Astrocyte (in vitro differentiated cells and primary cell): ENCODE measurements around the gene IQGAP2. TPM values are rescaled to one million over a fixed set of nuclear protein-coding genes. Genes with fewer than 3 reads are reported as not detected.
"Not testable (repeated sequence)": the region's sequence is repeated elsewhere in the genome, so short reads cannot be mapped to it uniquely, and the experiment has no call there.

Experiments used
- DNase-seq: peaks from one replicate; pipeline ENCODE4 v3.0.0-alpha.2; 2010; ENCODE audit warnings: low read depth
- FAIRE-seq: peaks from 2 replicates; lab custom pipeline; 2011; peaks lifted over from hg19 to GRCh38; lab: Jason Lieb, UNC
- H2AFZ ChIP-seq: 2 replicates; pipeline ENCODE4 v1.6.0; 2012; ENCODE audit warnings: low read depth, low read length, inconsistent platforms
- H3K27ac ChIP-seq: 2 replicates; pipeline ENCODE4 v1.5.1; 2011; ENCODE audit warnings: low read depth, low read length, inconsistent platforms
- H3K27me3 ChIP-seq: 2 replicates; pipeline ENCODE4 v1.6.0; 2011; ENCODE audit warnings: low read length, inconsistent platforms; ENCODE audit not compliant: insufficient read depth
- H3K36me3 ChIP-seq: 2 replicates; pipeline ENCODE4 v1.5.1; 2011; ENCODE audit warnings: low read length, inconsistent platforms; ENCODE audit not compliant: insufficient read depth
- H3K4me1 ChIP-seq: 2 replicates; pipeline ENCODE4 v1.5.1; 2011; ENCODE audit warnings: low read length, inconsistent platforms; ENCODE audit not compliant: insufficient read depth
- H3K4me2 ChIP-seq: 2 replicates; pipeline ENCODE4 v1.6.0; 2012; ENCODE audit warnings: low read length, inconsistent platforms
- H3K4me3 ChIP-seq: 2 replicates; pipeline ENCODE4 v1.5.1; 2011; ENCODE audit warnings: low read depth, mild to moderate bottlenecking, low read length, inconsistent platforms; ENCODE audit not compliant: insufficient read depth
- H3K79me2 ChIP-seq: 2 replicates; pipeline ENCODE4 v1.6.0; 2012; ENCODE audit warnings: mild to moderate bottlenecking, low read length, inconsistent platforms; ENCODE audit not compliant: insufficient read depth
- H3K9ac ChIP-seq: 2 replicates; pipeline ENCODE4 v1.6.0; 2012; ENCODE audit warnings: mild to moderate bottlenecking, low read length, inconsistent platforms
- H3K9me3 ChIP-seq: 2 replicates; pipeline ENCODE4 v1.5.1; 2012; ENCODE audit warnings: low read depth, mild to moderate bottlenecking, low read length, inconsistent platforms; ENCODE audit not compliant: insufficient read depth
- H4K20me1 ChIP-seq: 2 replicates; pipeline ENCODE4 v1.6.0; 2012; ENCODE audit warnings: low read length, inconsistent platforms; ENCODE audit not compliant: insufficient read depth
- H3K27ac Mint-ChIP-seq: one replicate; pipeline ENCODE4 v1.8.0; 2021; ENCODE audit warnings: mild to moderate bottlenecking, mixed read lengths; ENCODE audit not compliant: unreplicated experiment
- H3K27me3 Mint-ChIP-seq: one replicate; pipeline ENCODE4 v1.8.0; 2021; ENCODE audit warnings: low read depth, mixed read lengths; ENCODE audit not compliant: unreplicated experiment
- H3K36me3 Mint-ChIP-seq: one replicate; pipeline ENCODE4 v1.8.0; 2021; ENCODE audit warnings: low read depth, mixed read lengths; ENCODE audit not compliant: unreplicated experiment
- H3K4me1 Mint-ChIP-seq: one replicate; pipeline ENCODE4 v1.8.0; 2021; ENCODE audit warnings: low read depth, mixed read lengths; ENCODE audit not compliant: unreplicated experiment
- H3K4me3 Mint-ChIP-seq: one replicate; pipeline ENCODE4 v1.8.0; 2021; ENCODE audit warnings: mild to moderate bottlenecking, moderate library complexity, mixed read lengths; ENCODE audit not compliant: unreplicated experiment
- H3K9me3 Mint-ChIP-seq: one replicate; pipeline ENCODE4 v1.8.0; 2021; ENCODE audit warnings: mild to moderate bottlenecking, mixed read lengths; ENCODE audit not compliant: unreplicated experiment
- CTCF ChIP-seq: IDR thresholded peaks from 2 replicates; pipeline ENCODE4 v1.5.1; 2011; ENCODE audit warnings: low read depth, mild to moderate bottlenecking, inconsistent platforms, low read length, moderate library complexity; ENCODE audit not compliant: insufficient read depth
- EZH2 ChIP-seq: IDR thresholded peaks from 2 replicates; pipeline ENCODE4 v1.6.1; 2012; ENCODE audit warnings: mild to moderate bottlenecking, low read length, inconsistent platforms; ENCODE audit not compliant: insufficient read depth
- total RNA-seq: library from RNA; stranded (reverse); gene quantifications from 2 replicates; pipeline ENCODE4 v1.2.1, GENCODE V29; 2021

The IQGAP2 gene
- total RNA-seq, 1 donor from 2014 or later = 2.9 TPM

DNA sequence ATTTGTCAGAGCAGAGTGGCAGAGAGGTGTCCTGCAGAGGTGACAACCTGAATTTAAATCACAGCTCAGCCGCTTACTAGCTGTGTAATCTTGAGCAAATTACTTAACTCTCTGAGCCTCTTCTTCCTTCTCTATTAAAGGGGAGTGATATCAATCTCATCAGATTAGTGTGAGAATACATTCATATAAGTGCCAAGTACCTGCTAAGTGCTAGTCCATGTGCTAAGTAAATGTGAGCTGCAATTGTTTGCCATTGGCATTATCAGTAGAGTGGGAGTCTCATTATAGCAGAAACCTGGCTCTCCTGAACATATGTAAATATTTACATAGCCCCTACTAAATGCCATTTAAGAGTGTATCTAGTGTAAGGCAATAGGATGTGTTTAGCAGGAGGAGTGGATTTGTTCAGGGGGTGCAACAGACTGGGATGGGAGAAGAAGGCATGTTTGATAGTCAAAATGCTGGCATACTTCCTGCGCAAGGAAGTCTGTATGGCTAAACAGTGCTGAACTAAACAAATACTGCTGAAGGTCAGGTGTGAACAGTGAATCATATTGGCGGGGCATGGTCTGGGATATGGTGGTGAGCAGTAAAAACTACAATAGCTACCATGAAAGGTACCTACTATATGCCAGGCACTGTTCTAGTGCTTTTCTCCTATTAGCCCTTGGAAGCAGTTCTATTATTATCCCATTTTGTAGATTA, 145.6 kb downstream of the IQGAP2 start:
- peaks cover 4% of the 10 kb centered on the region for H3K27me3 ChIP-seq
- no peak overlapping the region for H3K4me3 ChIP-seq
- FAIRE-seq = no peak

GRCh38 chr5:76550881-76551280, 147.8 kb downstream of the IQGAP2 start:
- not testable (repeated sequence) for H3K4me3 Mint-ChIP-seq, H3K9me3 ChIP-seq, H3K4me2 ChIP-seq, H2AFZ ChIP-seq, H3K27me3 ChIP-seq, FAIRE-seq, H3K79me2 ChIP-seq, H3K27me3 Mint-ChIP-seq, H3K27ac ChIP-seq, H3K4me1 Mint-ChIP-seq, DNase-seq, H3K36me3 Mint-ChIP-seq, H3K36me3 ChIP-seq, H3K9ac ChIP-seq, H3K27ac Mint-ChIP-seq, H3K4me1 ChIP-seq, H3K4me3 ChIP-seq, H4K20me1 ChIP-seq, H3K9me3 Mint-ChIP-seq

More for the DNA sequence above, 145.6 kb downstream of the IQGAP2 start:
- no peak overlapping the region for H3K27ac Mint-ChIP-seq
- Histone ChIP-seq H3K79me2 (no peaks in the 10 kb centered on the region), H3K4me2 (no peak overlapping the region), H4K20me1 (no peaks in the 10 kb centered on the region), H3K27ac (no peak overlapping the region), H3K9ac (no peak overlapping the region), H2AFZ (no peak overlapping the region), H3K36me3 (no peaks in the 10 kb centered on the region), H3K4me1 (no peaks in the 10 kb centered on the region), H3K9me3 (no peaks in the 10 kb centered on the region)
- H3K9me3 Mint-ChIP-seq = peaks cover 2% of the 10 kb centered on the region
- H3K36me3 Mint-ChIP-seq = no peaks in the 10 kb centered on the region
- H3K4me1 Mint-ChIP-seq = peaks cover 9% of the 10 kb centered on the region
- peaks cover 3% of the 10 kb centered on the region for H3K27me3 Mint-ChIP-seq
- DNase-seq = no peak
- no peak for TF ChIP-seq CTCF
- TF ChIP-seq EZH2 = no peak
- H3K4me3 Mint-ChIP-seq = no peak overlapping the region

DNA sequence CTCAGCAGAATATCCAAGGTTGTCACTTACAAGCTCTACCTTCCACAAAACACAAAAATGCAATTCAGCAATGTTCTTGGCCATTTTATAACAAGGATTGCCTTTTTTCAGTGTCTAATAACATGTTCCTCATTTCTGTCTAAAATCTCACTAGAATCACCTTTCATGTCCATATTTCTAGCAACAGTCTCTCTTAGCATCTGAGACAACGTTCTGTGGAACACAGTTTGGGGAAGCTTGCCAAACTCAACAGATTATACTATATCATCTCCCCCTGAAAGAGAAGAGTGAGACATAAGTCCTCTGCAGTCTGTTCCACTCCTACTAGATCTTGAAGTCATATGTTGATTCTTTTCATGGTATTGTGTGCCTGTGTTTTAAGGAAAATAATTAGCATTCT, 149.5 kb downstream of the IQGAP2 start:
- no peak overlapping the region for H3K27ac Mint-ChIP-seq
- no peak overlapping the region for H3K4me3 Mint-ChIP-seq
- no peaks in the 10 kb centered on the region for H3K4me1 ChIP-seq
- H3K4me3 ChIP-seq = no peak overlapping the region
- no peak overlapping the region for H2AFZ ChIP-seq
- H4K20me1 ChIP-seq = no peaks in the 10 kb centered on the region
- H3K79me2 ChIP-seq = no peaks in the 10 kb centered on the region
- peaks cover 4% of the 10 kb centered on the region for H3K27me3 ChIP-seq
- H3K36me3 Mint-ChIP-seq = no peaks in the 10 kb centered on the region
- no peaks in the 10 kb centered on the region for H3K36me3 ChIP-seq
- H3K9ac ChIP-seq = no peak overlapping the region
- no peak for TF ChIP-seq CTCF
- TF ChIP-seq EZH2 = no peak
- no peaks in the 10 kb centered on the region for H3K27me3 Mint-ChIP-seq
- H3K9me3 ChIP-seq = no peaks in the 10 kb centered on the region
- no peak overlapping the region for H3K4me2 ChIP-seq
- no peaks in the 10 kb centered on the region for H3K4me1 Mint-ChIP-seq
- FAIRE-seq (no peak), DNase-seq (no peak)
- no peak overlapping the region for H3K27ac ChIP-seq
- H3K9me3 Mint-ChIP-seq = peaks cover 2% of the 10 kb centered on the region
